ENCODE measurements around the gene RESP18. TPM values are rescaled to one million over a fixed set of nuclear protein-coding genes. Genes with fewer than 3 reads are reported as not detected.

The RESP18 gene
- total RNA-seq, 2 donors from 2014 or later = not detected

GRCh38 chr2:219300022-219300421 is 32.5 kb downstream of the RESP18 start:
- DNase-seq (ENCODE audit: low spot score) (no peak), ATAC-seq (ENCODE audit: insufficient number of reproducible peaks, low FRiP score, low read depth) (no peak)
- no peaks in the 10 kb centered on the region for H3K36me3 ChIP-seq
- no peak overlapping the region for H3K4me3 ChIP-seq
- TF ChIP-seq CTCF (IDR thresholded peaks at IDR 0.05) = no peak
- no peaks in the 10 kb centered on the region for H3K27me3 ChIP-seq (replicated peaks; ENCODE audit: insufficient read depth)
- no peaks in the 10 kb centered on the region for H3K9me3 ChIP-seq
- H3K4me1 ChIP-seq (ENCODE audit: control insufficient read depth in 1 of 2, low read depth in 2 of 2) = peaks cover 0 to 8% of the 10 kb centered on the region in 2 donors
- no peak overlapping the region for H3K27ac ChIP-seq

GRCh38 chr2:219299372-219299760 is 33.2 kb downstream of the RESP18 start:
- H3K27ac ChIP-seq = no peak overlapping the region
- H3K36me3 ChIP-seq = no peaks in the 10 kb centered on the region
- no peak for ATAC-seq (ENCODE audit: insufficient number of reproducible peaks, low FRiP score, low read depth)
- H3K27me3 ChIP-seq (replicated peaks; ENCODE audit: insufficient read depth) = no peaks in the 10 kb centered on the region
- H3K4me3 ChIP-seq = no peak overlapping the region
- DNase-seq (ENCODE audit: low spot score) = no peak
- peaks cover under 1 to 11% of the 10 kb centered on the region in 2 donors for H3K4me1 ChIP-seq (ENCODE audit: control insufficient read depth in 1 of 2, low read depth in 2 of 2)
- TF ChIP-seq CTCF (IDR thresholded peaks at IDR 0.05) = no peak
- no peaks in the 10 kb centered on the region for H3K9me3 ChIP-seq

- peak; percentile 99 for TF ChIP-seq CTCF (IDR thresholded peaks at IDR 0.05)
- Histone ChIP-seq H3K9me3 (no peaks in the 10 kb centered on the region), H3K4me3 (no peak overlapping the region), H3K27me3 (replicated peaks; ENCODE audit: insufficient read depth) (no peaks in the 10 kb centered on the region), H3K36me3 (no peaks in the 10 kb centered on the region), H3K4me1 (ENCODE audit: control insufficient read depth in 1 of 2, low read depth in 2 of 2) (peaks cover 3 to 16% of the 10 kb centered on the region in 2 donors), H3K27ac (no peak overlapping the region)
- DNase-seq (ENCODE audit: low spot score) = peak; percentile 65
- no peak for ATAC-seq (ENCODE audit: insufficient number of reproducible peaks, low FRiP score, low read depth)
Observed at GRCh38 chr2:219298759-219299371, 33.7 kb downstream of the RESP18 start.

GRCh38 chr2:219297766-219298456 is 34.6 kb downstream of the RESP18 start:
- ATAC-seq (ENCODE audit: insufficient number of reproducible peaks, low FRiP score, low read depth) (no peak), DNase-seq (ENCODE audit: low spot score) (no peak)
- Histone ChIP-seq H3K9me3 (no peaks in the 10 kb centered on the region), H3K4me1 (ENCODE audit: control insufficient read depth in 1 of 2, low read depth in 2 of 2) (peaks cover 3 to 17% of the 10 kb centered on the region in 2 donors), H3K4me3 (no peak overlapping the region), H3K27me3 (replicated peaks; ENCODE audit: insufficient read depth) (no peaks in the 10 kb centered on the region), H3K27ac (no peak overlapping the region), H3K36me3 (no peaks in the 10 kb centered on the region)
- TF ChIP-seq CTCF (IDR thresholded peaks at IDR 0.05) = no peak

- no peak for ATAC-seq (ENCODE audit: insufficient number of reproducible peaks, low FRiP score, low read depth)
- TF ChIP-seq CTCF (IDR thresholded peaks at IDR 0.05) = no peak
Observed at GRCh38 chr2:219296631-219297391, 35.7 kb downstream of the RESP18 start.

More at GRCh38 chr2:219296631-219297391, 35.7 kb downstream of the RESP18 start:
- Histone ChIP-seq H3K36me3 (no peaks in the 10 kb centered on the region), H3K4me3 (no peak overlapping the region), H3K4me1 (ENCODE audit: control insufficient read depth in 1 of 2, low read depth in 2 of 2) (peaks cover 3 to 17% of the 10 kb centered on the region in 2 donors), H3K9me3 (no peaks in the 10 kb centered on the region), H3K27me3 (replicated peaks; ENCODE audit: insufficient read depth) (no peaks in the 10 kb centered on the region), H3K27ac (no peak overlapping the region)
- DNase-seq (ENCODE audit: low spot score) = no peak

All from thoracic aorta (tissue), 2 donors.